Neural cell (in vitro differentiated cells): Measurements from ENCODE around the gene VHLL. TPM values are rescaled to one million over a fixed set of nuclear protein-coding genes. Genes with fewer than 3 reads are reported as not detected.

Experiments
- H2AFZ ChIP-seq: fragments of 200-600, 300-800 bp; sonication (generic), shearing (Covaris generic); 2 replicates; pipeline ENCODE4 v1.6.0; 2014; ENCODE audit warnings: low read depth, mild to moderate bottlenecking, antibody characterized with exemption, low read length, moderate library complexity
- H3F3A ChIP-seq: fragments of 200-600 bp; shearing (Covaris generic); 2 replicates; pipeline ENCODE4 v1.6.1; 2016; ENCODE audit warnings: mild to moderate bottlenecking, moderate library complexity, mixed read lengths, antibody characterized with exemption, low read length; ENCODE audit not compliant: insufficient read depth, poor library complexity, severe bottlenecking
- H3K27ac ChIP-seq: fragments of 200-600, 300-800 bp; sonication (generic), shearing (Covaris generic); 2 replicates; pipeline ENCODE4 v1.5.1; 2014; ENCODE audit warnings: mild to moderate bottlenecking, low read length, moderate library complexity
- H3K27me3 ChIP-seq: fragments of 300-800, 200-600 bp; sonication (generic), shearing (Covaris generic); 2 replicates; pipeline ENCODE4 v1.6.0; 2014; ENCODE audit warnings: mild to moderate bottlenecking, low read depth, low read length, moderate library complexity; ENCODE audit not compliant: insufficient read depth
- H3K36me3 ChIP-seq: fragments of 300-800, 200-600 bp; sonication (generic), shearing (Covaris generic); 2 replicates; pipeline ENCODE4 v1.5.1; 2014; ENCODE audit warnings: mild to moderate bottlenecking, antibody characterized with exemption, low read length, moderate library complexity; ENCODE audit not compliant: insufficient read depth
- H3K4me2 ChIP-seq: fragments of 300-800, 200-600 bp; sonication (generic), shearing (Covaris generic); 2 replicates; pipeline ENCODE4 v1.6.0; 2014; ENCODE audit warnings: mild to moderate bottlenecking, low read length
- H3K4me3 ChIP-seq: fragments of 300-800, 200-600 bp; sonication (generic), shearing (Covaris generic); 2 replicates; pipeline ENCODE4 v1.5.1; 2014; ENCODE audit warnings: mild to moderate bottlenecking, low read length, moderate library complexity
- H3K79me2 ChIP-seq: fragments of 200-600 bp; shearing (Covaris generic); replicated peaks from 2 replicates; pipeline ENCODE4 v1.6.0; 2014; ENCODE audit warnings: mild to moderate bottlenecking, low read length, moderate library complexity; ENCODE audit not compliant: insufficient read depth
- H3K9ac ChIP-seq: fragments of 300-800, 200-600 bp; sonication (generic), shearing (Covaris generic); 2 replicates; pipeline ENCODE4 v1.6.1; 2016; ENCODE audit warnings: mild to moderate bottlenecking, low read length, mixed read lengths
- H3K9me2 ChIP-seq: fragments of 200-600 bp; shearing (Covaris generic); 2 replicates; pipeline ENCODE4 v1.6.1; 2016; ENCODE audit warnings: mild to moderate bottlenecking, low read length, mixed read lengths; ENCODE audit not compliant: insufficient read depth
- H3K9me3 ChIP-seq: fragments of 200-600, 300-800 bp; sonication (generic), shearing (Covaris generic); 2 replicates; pipeline ENCODE4 v1.6.1; 2016; ENCODE audit warnings: mild to moderate bottlenecking, mixed run types, low read length, moderate library complexity, mixed read lengths
- H4K20me1 ChIP-seq: fragments of 200-600 bp; shearing (Covaris generic); 2 replicates; pipeline ENCODE4 v1.6.1; 2016; ENCODE audit warnings: mild to moderate bottlenecking, mixed run types; ENCODE audit not compliant: insufficient read depth
- EP300 ChIP-seq: fragments of 450-650 bp; conservative IDR thresholded peaks from 2 replicates; pipeline ENCODE4 v1.6.1; 2014; ENCODE audit warnings: antibody characterized with exemption, mild to moderate bottlenecking, moderate library complexity; ENCODE audit not compliant: poor library complexity, severe bottlenecking
- EZH2 ChIP-seq: fragments of 200-600, 300-800 bp; shearing (Covaris generic), sonication (generic); IDR thresholded peaks from 2 replicates; pipeline ENCODE4 v1.6.1; 2014; ENCODE audit warnings: antibody characterized with exemption, low read length, borderline replicate concordance, mild to moderate bottlenecking; ENCODE audit not compliant: insufficient read depth, poor library complexity, severe bottlenecking
- MXI1 ChIP-seq: fragments of 450-650 bp; conservative IDR thresholded peaks from 2 replicates; pipeline ENCODE4 v1.6.1; 2014; ENCODE audit warnings: antibody characterized with exemption, mild to moderate bottlenecking; ENCODE audit not compliant: poor library complexity, severe bottlenecking
- POLR2AphosphoS5 ChIP-seq: IDR thresholded peaks from 2 replicates; pipeline ENCODE4 v1.6.1; 2012
- RAD21 ChIP-seq: fragments of 450-650 bp; conservative IDR thresholded peaks from 2 replicates; pipeline ENCODE4 v1.6.1; 2014; ENCODE audit warnings: antibody characterized with exemption, mild to moderate bottlenecking, moderate library complexity
- SMC3 ChIP-seq: fragments of 450-650 bp; conservative IDR thresholded peaks from 2 replicates; pipeline ENCODE4 v1.6.1; 2014; ENCODE audit warnings: antibody characterized with exemption, mild to moderate bottlenecking, moderate library complexity; ENCODE audit not compliant: poor library complexity
- TAF1 ChIP-seq: IDR thresholded peaks from 2 replicates; pipeline ENCODE4 v1.6.1; 2012; ENCODE audit warnings: low read depth
- polyA plus RNA-seq: library from polyadenylated mRNA; depleted of rRNA; stranded (reverse); fragments of >200 nt; gene quantifications from 2 replicates; pipeline ENCODE4 v1.2.3, GENCODE V29; 2014
- TF ChIP-seq, protein P1 (sequence below): IDR thresholded peaks from 2 replicates; pipeline ENCODE4 v1.6.1; 2012; ENCODE audit warnings: borderline replicate concordance
- TF ChIP-seq, protein P2 (sequence below): fragments of 450-650 bp; IDR thresholded peaks from 2 replicates; pipeline ENCODE4 v1.5.1; 2014; ENCODE audit warnings: antibody characterized with exemption, mild to moderate bottlenecking, moderate library complexity; ENCODE audit not compliant: poor library complexity, severe bottlenecking

VHLL gene
- polyA plus RNA-seq, 1 donor from 2014 or later: 1.8 TPM

DNA sequence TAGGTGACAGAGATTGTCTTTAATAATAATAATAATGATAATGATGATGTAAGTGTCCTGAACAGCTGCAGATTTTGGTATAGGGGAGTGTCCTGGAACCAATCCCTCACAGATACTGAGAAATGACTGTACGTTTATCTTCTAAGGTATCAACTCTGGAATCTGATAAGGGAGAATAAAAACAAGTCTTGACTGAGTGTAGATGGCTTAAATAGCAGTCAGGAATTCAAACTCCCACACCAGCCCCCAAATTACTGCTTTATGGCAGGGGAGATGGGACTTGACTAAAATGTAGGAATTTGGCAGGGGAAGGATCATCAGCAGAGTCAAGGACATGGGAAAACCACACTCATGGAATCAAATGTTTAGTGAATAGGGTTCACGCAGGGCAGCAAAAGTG is 6.1 kb upstream of the VHLL start:
- Histone ChIP-seq H4K20me1 (no peaks in the 10 kb centered on the region), H3K4me3 (no peak overlapping the region), H3K27ac (no peak overlapping the region), H3K9ac (no peak overlapping the region), H2AFZ (no peak overlapping the region), H3K9me2 (no peaks in the 10 kb centered on the region), H3K9me3 (no peaks in the 10 kb centered on the region), H3F3A (no peaks in the 10 kb centered on the region), H3K4me2 (no peak overlapping the region), H3K36me3 (no peaks in the 10 kb centered on the region), H3K27me3 (no peaks in the 10 kb centered on the region), H3K79me2 (no peaks in the 10 kb centered on the region)
- TF ChIP-seq POLR2AphosphoS5: no peak
- TF ChIP-seq, protein P1, sequence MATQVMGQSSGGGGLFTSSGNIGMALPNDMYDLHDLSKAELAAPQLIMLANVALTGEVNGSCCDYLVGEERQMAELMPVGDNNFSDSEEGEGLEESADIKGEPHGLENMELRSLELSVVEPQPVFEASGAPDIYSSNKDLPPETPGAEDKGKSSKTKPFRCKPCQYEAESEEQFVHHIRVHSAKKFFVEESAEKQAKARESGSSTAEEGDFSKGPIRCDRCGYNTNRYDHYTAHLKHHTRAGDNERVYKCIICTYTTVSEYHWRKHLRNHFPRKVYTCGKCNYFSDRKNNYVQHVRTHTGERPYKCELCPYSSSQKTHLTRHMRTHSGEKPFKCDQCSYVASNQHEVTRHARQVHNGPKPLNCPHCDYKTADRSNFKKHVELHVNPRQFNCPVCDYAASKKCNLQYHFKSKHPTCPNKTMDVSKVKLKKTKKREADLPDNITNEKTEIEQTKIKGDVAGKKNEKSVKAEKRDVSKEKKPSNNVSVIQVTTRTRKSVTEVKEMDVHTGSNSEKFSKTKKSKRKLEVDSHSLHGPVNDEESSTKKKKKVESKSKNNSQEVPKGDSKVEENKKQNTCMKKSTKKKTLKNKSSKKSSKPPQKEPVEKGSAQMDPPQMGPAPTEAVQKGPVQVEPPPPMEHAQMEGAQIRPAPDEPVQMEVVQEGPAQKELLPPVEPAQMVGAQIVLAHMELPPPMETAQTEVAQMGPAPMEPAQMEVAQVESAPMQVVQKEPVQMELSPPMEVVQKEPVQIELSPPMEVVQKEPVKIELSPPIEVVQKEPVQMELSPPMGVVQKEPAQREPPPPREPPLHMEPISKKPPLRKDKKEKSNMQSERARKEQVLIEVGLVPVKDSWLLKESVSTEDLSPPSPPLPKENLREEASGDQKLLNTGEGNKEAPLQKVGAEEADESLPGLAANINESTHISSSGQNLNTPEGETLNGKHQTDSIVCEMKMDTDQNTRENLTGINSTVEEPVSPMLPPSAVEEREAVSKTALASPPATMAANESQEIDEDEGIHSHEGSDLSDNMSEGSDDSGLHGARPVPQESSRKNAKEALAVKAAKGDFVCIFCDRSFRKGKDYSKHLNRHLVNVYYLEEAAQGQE: no peak
- TF ChIP-seq, protein P2, sequence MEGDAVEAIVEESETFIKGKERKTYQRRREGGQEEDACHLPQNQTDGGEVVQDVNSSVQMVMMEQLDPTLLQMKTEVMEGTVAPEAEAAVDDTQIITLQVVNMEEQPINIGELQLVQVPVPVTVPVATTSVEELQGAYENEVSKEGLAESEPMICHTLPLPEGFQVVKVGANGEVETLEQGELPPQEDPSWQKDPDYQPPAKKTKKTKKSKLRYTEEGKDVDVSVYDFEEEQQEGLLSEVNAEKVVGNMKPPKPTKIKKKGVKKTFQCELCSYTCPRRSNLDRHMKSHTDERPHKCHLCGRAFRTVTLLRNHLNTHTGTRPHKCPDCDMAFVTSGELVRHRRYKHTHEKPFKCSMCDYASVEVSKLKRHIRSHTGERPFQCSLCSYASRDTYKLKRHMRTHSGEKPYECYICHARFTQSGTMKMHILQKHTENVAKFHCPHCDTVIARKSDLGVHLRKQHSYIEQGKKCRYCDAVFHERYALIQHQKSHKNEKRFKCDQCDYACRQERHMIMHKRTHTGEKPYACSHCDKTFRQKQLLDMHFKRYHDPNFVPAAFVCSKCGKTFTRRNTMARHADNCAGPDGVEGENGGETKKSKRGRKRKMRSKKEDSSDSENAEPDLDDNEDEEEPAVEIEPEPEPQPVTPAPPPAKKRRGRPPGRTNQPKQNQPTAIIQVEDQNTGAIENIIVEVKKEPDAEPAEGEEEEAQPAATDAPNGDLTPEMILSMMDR: no peak
- no peak for TF ChIP-seq TAF1
- no peak for TF ChIP-seq SMC3
- no peak for TF ChIP-seq EZH2
- no peak for TF ChIP-seq MXI1
- no peak for TF ChIP-seq EP300
- no peak for TF ChIP-seq RAD21

DNA sequence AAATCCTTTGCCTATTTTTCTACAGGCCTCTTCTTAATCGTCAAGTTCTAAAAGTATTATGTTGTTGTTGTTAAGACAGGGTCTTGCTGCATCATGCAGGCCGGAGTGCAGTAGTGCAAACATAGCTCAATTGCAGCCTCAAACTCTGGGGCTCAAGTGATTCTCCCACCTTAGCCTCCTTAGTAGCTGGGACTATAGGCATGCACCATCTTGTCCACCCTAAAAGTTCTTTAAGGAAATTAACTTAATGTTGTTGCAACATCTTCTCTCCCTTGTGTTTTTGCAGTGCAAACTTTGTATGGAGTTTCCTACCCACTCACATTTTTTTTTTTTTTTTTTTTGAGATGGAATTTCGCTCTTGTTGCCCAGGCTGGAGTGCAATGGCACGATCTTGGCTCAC is 4.1 kb upstream of the VHLL start:
- no peak overlapping the region for H3K27ac ChIP-seq
- H3K9me3 ChIP-seq: no peaks in the 10 kb centered on the region
- H3K4me3 ChIP-seq: no peak overlapping the region

More for the DNA sequence above, 4.1 kb upstream of the VHLL start:
- Histone ChIP-seq H3K9me2 (no peaks in the 10 kb centered on the region), H3K27me3 (no peaks in the 10 kb centered on the region), H3K79me2 (no peaks in the 10 kb centered on the region), H3F3A (no peaks in the 10 kb centered on the region), H2AFZ (no peak overlapping the region), H3K36me3 (no peaks in the 10 kb centered on the region), H3K4me2 (no peak overlapping the region), H4K20me1 (no peaks in the 10 kb centered on the region), H3K9ac (no peak overlapping the region)
- TF ChIP-seq EP300 (no peak), POLR2AphosphoS5 (no peak), EZH2 (no peak), RAD21 (no peak), MXI1 (no peak), TAF1 (no peak), SMC3 (no peak)
- TF ChIP-seq, protein P2: no peak
- TF ChIP-seq, protein P1: no peak
